GM12878 (cell line): ENCODE results near the gene GRAMD1B. TPM values are rescaled to one million over a fixed set of nuclear protein-coding genes. Genes with fewer than 3 reads are reported as not detected.
"Not testable (repeated sequence)": the region's sequence is repeated elsewhere in the genome, so short reads cannot be mapped to it uniquely, and the experiment has no call there.

Experiments
- ATAC-seq: fragments of 200-7000 bp; cut with Tn5 transposase; 3 replicates; pipeline ENCODE4 v1.9.1; 2020; ENCODE audit warnings: mild to moderate bottlenecking, moderate library complexity
- BruUV-seq: library from RNA; stranded (reverse); fragments of 400-500 nt; replicated peaks from 2 replicates; lab custom pipeline; 2021; lab: Mats Ljungman, UMichigan
- CTCF ChIA-PET: fragments of 300-600 bp; sonication (Branson Sonifier 250); formaldehyde crosslinking; extraction: SDS; loops from one replicate; lab custom pipeline; 2021; ENCODE audit warnings: inconsistent platforms; lab: Yijun Ruan, JAX
- POLR2A ChIA-PET: fragments of 350-600 bp; formaldehyde crosslinking; extraction: SDS; loops from one replicate; lab custom pipeline; 2021; ENCODE audit warnings: inconsistent platforms; lab: Charles Lee
- RAD21 ChIA-PET: fragments of 300-600 bp; sonication (Branson Sonifier 250); formaldehyde crosslinking; loops from one replicate; lab custom pipeline; 2023; ENCODE audit warnings: antibody characterized with exemption; ENCODE audit not compliant: unreplicated experiment; lab: Charles Lee
- SMC1A ChIA-PET: fragments of 300-600 bp; sonication (Branson Sonifier 250); formaldehyde crosslinking; loops from one replicate; lab custom pipeline; 2023; ENCODE audit not compliant: unreplicated experiment, uncharacterized antibody; lab: Charles Lee
- DNase-seq: peaks from one replicate; pipeline ENCODE4 v3.0.0-alpha.2; 2011; ENCODE audit warnings: low read depth, low spot score
- FAIRE-seq: peaks from 3 replicates; lab custom pipeline; 2011; peaks lifted over from hg19 to GRCh38; lab: Jason Lieb, UNC
- H2AFZ ChIP-seq: 2 replicates; pipeline ENCODE4 v1.6.0; 2011; ENCODE audit warnings: low read depth, low read length, control low read depth; ENCODE audit not compliant: control insufficient read depth
- H3K27ac ChIP-seq: 2 replicates; pipeline ENCODE4 v1.5.1; 2011; ENCODE audit warnings: control low read depth; ENCODE audit not compliant: control insufficient read depth, insufficient read depth
- H3K27me3 ChIP-seq, 2 experiments: replicated peaks in 1 of 2; 2 replicates each; pipeline versions ENCODE4 v1.6.0 to v1.6.1; 2011; ENCODE audit warnings: low read length in 1 of 2; ENCODE audit not compliant: control insufficient read depth in 2 of 2, insufficient read depth in 2 of 2
- H3K36me3 ChIP-seq, 2 experiments: 2 replicates each; pipeline ENCODE4 v1.5.1; 2011; ENCODE audit warnings: low read length in 1 of 2; ENCODE audit not compliant: control insufficient read depth in 2 of 2, insufficient read depth in 2 of 2
- H3K4me1 ChIP-seq: 2 replicates; pipeline ENCODE4 v1.6.1; 2011; ENCODE audit warnings: mild to moderate bottlenecking, low read length, moderate library complexity, mixed read lengths; ENCODE audit not compliant: control insufficient read depth, insufficient read depth
- H3K4me2 ChIP-seq: 2 replicates; pipeline ENCODE4 v1.6.0; 2011; ENCODE audit warnings: control low read depth; ENCODE audit not compliant: control insufficient read depth, insufficient read depth
- H3K4me3 ChIP-seq: fragments of 200-600 bp; sonication (generic); 2 replicates; pipeline ENCODE4 v1.5.1; 2016
- H3K79me2 ChIP-seq: 2 replicates; pipeline ENCODE4 v1.6.0; 2011; ENCODE audit warnings: low read length; ENCODE audit not compliant: control insufficient read depth, insufficient read depth
- H3K9ac ChIP-seq: 2 replicates; pipeline ENCODE4 v1.8.0; 2011; ENCODE audit warnings: low read length, control low read depth, mixed read lengths; ENCODE audit not compliant: control insufficient read depth, insufficient read depth
- H3K9me3 ChIP-seq: replicated peaks from 3 replicates; pipeline ENCODE4 v1.5.1; 2011; ENCODE audit warnings: mild to moderate bottlenecking, low read length; ENCODE audit not compliant: control insufficient read depth, insufficient read depth
- H4K20me1 ChIP-seq: 2 replicates; pipeline ENCODE4 v1.6.0; 2011; ENCODE audit not compliant: control insufficient read depth, insufficient read depth
- BHLHE40 ChIP-seq, 2 experiments: fragments of 450-650 bp in 1 of 2; IDR thresholded peaks; 2 replicates each; pipeline ENCODE4 v1.6.1; 2011 to 2017; ENCODE audit warnings: low read depth in 2 of 2, borderline replicate concordance in 1 of 2, improper control_type of control experiment in 1 of 2, low read length in 1 of 2, mild to moderate bottlenecking in 1 of 2
- CREM ChIP-seq: IDR thresholded peaks from 2 replicates; pipeline ENCODE4 v1.6.1; 2014; ENCODE audit warnings: antibody characterized with exemption, low read depth
- ETV6 ChIP-seq, 2 experiments: fragments of 450-650 bp in 1 of 2; IDR thresholded peaks in 1 of 2; conservative IDR thresholded peaks in 1 of 2; 2 replicates each; pipeline ENCODE4 v1.6.1; 2014; ENCODE audit warnings: antibody characterized with exemption in 1 of 2, borderline replicate concordance in 1 of 2, low read depth in 1 of 2, mild to moderate bottlenecking in 1 of 2, moderate library complexity in 1 of 2
- IKZF1 ChIP-seq: fragments of 450-650 bp; conservative IDR thresholded peaks from 2 replicates; pipeline ENCODE4 v1.6.1; 2017; ENCODE audit warnings: antibody characterized with exemption, mild to moderate bottlenecking
- IKZF2 ChIP-seq, 2 experiments: fragments of 450-650 bp; IDR thresholded peaks; 2 replicates each; pipeline ENCODE4 v1.6.1; 2017; ENCODE audit warnings: mild to moderate bottlenecking in 2 of 2, moderate library complexity in 2 of 2
- MTA2 ChIP-seq: fragments of 450-650 bp; IDR thresholded peaks from 2 replicates; pipeline ENCODE4 v1.6.1; 2016; ENCODE audit warnings: low read depth, mild to moderate bottlenecking, moderate library complexity
- NFIC ChIP-seq: IDR thresholded peaks from 2 replicates; pipeline ENCODE4 v1.6.1; 2012; ENCODE audit warnings: low read depth, mild to moderate bottlenecking, inconsistent platforms, low read length, moderate library complexity
- POLR2A ChIP-seq: IDR thresholded peaks from 2 replicates; pipeline ENCODE4 v1.6.1; 2011; ENCODE audit warnings: low read depth, mild to moderate bottlenecking, low read length
- RELB ChIP-seq: fragments of 450-650 bp; IDR thresholded peaks from 2 replicates; pipeline ENCODE4 v1.6.1; 2017; ENCODE audit warnings: low read depth, mild to moderate bottlenecking, moderate library complexity
- RUNX3 ChIP-seq: IDR thresholded peaks from 2 replicates; pipeline ENCODE4 v1.6.1; 2012; ENCODE audit warnings: low read length, inconsistent platforms
- SIN3A ChIP-seq: IDR thresholded peaks from 2 replicates; pipeline ENCODE4 v1.6.1; 2012; ENCODE audit warnings: low read depth, low read length, improper control_type of control experiment
- SPI1 ChIP-seq: IDR thresholded peaks from 2 replicates; pipeline ENCODE4 v1.6.1; 2011; ENCODE audit warnings: low read depth, mild to moderate bottlenecking, low read length, moderate library complexity, borderline replicate concordance; ENCODE audit not compliant: insufficient read depth
- WGBS: methylation state at CpG from one replicate; pipeline ENCODE4 v1.1.6; 2016; ENCODE audit warnings: low lambda C conversion rate; ENCODE audit not compliant: insufficient replicate concordance, insufficient coverage; ENCODE audit errors: missing lambda C conversion rate; 5-methylcytosine and 5-hydroxymethylcytosine counted together
- in situ Hi-C: fragments of 300-500 bp; cut with MboI; formaldehyde crosslinking; loops from 9 replicates; pipeline ENCODE4 v1.14.3; 2018; ENCODE audit warnings: mixed read lengths
- intact Hi-C: fragments of 100-400 bp; cut with micrococcal nuclease; formaldehyde crosslinking; loops from one replicate; pipeline ENCODE4 v1.14.2; 2022; ENCODE audit not compliant: unreplicated experiment
- polyA plus RNA-seq, 11 experiments: library from polyadenylated mRNA; depleted of rRNA in 4 of 11; unstranded in 6 of 11; stranded (reverse) in 5 of 11; fragments of >200 nt; fragmentation: Nextera tagmentation in 4 of 11; fragmentation: Illumina TruSeq in 1 of 11; extraction: Ambion mirVana in 4 of 11; extraction: Trizol in 1 of 11; gene quantifications; 1 replicate in 1 of 11; 2 replicates in 10 of 11; pipeline versions ENCODE4 v1.2.1 to v1.2.3, GENCODE V29; 2011 to 2016; ENCODE audit warnings: inconsistent platforms in 2 of 11, missing spikeins in 2 of 11, low read depth in 1 of 11
- total RNA-seq, 4 experiments: library from RNA; depleted of rRNA in 3 of 4; stranded (reverse); fragments of >200 nt in 3 of 4; fragmentation: Illumina TruSeq in 1 of 4; extraction: Trizol in 1 of 4; gene quantifications; 2 replicates each; pipeline versions ENCODE4 v1.2.1 to v1.2.3, GENCODE V29; 2013 to 2021
- TF ChIP-seq, protein P1 (sequence below): fragments of 450-650 bp; conservative IDR thresholded peaks from 2 replicates; pipeline ENCODE4 v1.6.1; 2017; ENCODE audit warnings: mild to moderate bottlenecking, moderate library complexity
- TF ChIP-seq, protein P2 (sequence below): IDR thresholded peaks from 2 replicates; pipeline ENCODE4 v1.6.1; 2012; ENCODE audit warnings: low read depth, low read length, improper control_type of control experiment
- TF ChIP-seq, protein P3 (sequence below): IDR thresholded peaks from 2 replicates; pipeline ENCODE4 v1.6.1; 2012; ENCODE audit warnings: low read length, inconsistent platforms

The GRAMD1B gene
- total and polyA plus RNA-seq, 10 of the 15 experiments (the other 5 are each of a cell fraction or from before 2014, with no cell fraction given): 1.9 to 49.1 (median 26.9) TPM

DNA sequence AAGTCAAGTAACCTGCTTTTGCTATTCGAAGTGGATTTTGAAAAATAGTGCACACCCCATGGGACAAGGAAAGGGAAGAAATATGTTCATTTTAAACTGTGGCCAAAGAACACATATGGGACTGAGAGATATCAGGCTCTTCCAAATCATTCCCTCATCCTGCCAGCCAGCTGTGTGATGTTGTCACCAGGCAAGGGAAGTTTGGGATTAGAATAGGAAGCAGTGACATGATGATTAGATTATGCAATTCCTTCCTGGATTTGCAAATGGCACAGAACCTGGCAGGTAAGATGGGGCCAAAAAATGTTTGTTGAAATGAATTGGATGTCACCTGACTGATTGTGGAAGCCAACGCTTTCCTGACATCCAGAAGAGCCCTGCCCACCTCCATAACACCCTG lies 229.2 kb downstream of the GRAMD1B start (continued):
- TF ChIP-seq, protein P1, sequence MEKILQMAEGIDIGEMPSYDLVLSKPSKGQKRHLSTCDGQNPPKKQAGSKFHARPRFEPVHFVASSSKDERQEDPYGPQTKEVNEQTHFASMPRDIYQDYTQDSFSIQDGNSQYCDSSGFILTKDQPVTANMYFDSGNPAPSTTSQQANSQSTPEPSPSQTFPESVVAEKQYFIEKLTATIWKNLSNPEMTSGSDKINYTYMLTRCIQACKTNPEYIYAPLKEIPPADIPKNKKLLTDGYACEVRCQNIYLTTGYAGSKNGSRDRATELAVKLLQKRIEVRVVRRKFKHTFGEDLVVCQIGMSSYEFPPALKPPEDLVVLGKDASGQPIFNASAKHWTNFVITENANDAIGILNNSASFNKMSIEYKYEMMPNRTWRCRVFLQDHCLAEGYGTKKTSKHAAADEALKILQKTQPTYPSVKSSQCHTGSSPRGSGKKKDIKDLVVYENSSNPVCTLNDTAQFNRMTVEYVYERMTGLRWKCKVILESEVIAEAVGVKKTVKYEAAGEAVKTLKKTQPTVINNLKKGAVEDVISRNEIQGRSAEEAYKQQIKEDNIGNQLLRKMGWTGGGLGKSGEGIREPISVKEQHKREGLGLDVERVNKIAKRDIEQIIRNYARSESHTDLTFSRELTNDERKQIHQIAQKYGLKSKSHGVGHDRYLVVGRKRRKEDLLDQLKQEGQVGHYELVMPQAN: no peak
- TF ChIP-seq SIN3A (no peak), RELB (no peak), POLR2A (no peak)
- TF ChIP-seq, protein P2, sequence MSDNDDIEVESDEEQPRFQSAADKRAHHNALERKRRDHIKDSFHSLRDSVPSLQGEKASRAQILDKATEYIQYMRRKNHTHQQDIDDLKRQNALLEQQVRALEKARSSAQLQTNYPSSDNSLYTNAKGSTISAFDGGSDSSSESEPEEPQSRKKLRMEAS: no peak

- H3K27ac ChIP-seq, H4K20me1 ChIP-seq, H3K27me3 ChIP-seq, BruUV-seq, H3K9me3 ChIP-seq, H3K9ac ChIP-seq, H3K36me3 ChIP-seq, H3K4me3 ChIP-seq, H3K4me2 ChIP-seq, FAIRE-seq, in situ Hi-C loops, intact Hi-C loops, SMC1A ChIA-PET, H3K79me2 ChIP-seq, CTCF ChIA-PET, H3K4me1 ChIP-seq: not testable (repeated sequence)
- ATAC-seq (peak; percentile 94), DNase-seq (peak; percentile 40)
- RAD21 ChIA-PET: interaction anchor here (1.3 kb wide), 1 partner anchor 44 kb away, joined by 3 read pairs; no protein-coding TSS in a partner anchor
- POLR2A ChIA-PET: interaction anchor here (0.5 kb wide), 1 partner anchor 56 kb away, joined by 7 read pairs; no protein-coding TSS in a partner anchor
- 1% methylated on average over 3 of the region's 3 CpGs for WGBS
- H2AFZ ChIP-seq: peak overlapping the region; percentile 44; the same call in 1 of the 2 replicates
- 0 out of 2 replicates have a peak, but pooled peaks have one; percentile 17 for TF ChIP-seq RELB
- TF ChIP-seq NFIC: 0 out of 2 replicates have a peak, but pooled peaks have one; percentile 31
- peak; percentile 67 for TF ChIP-seq MTA2
- peak in 1 of 2 experiments; percentile 50; a peak in 1 of 4 replicates for TF ChIP-seq BHLHE40 (IDR thresholded peaks at IDR 0.05; ENCODE audit: borderline replicate concordance in 1 of 2, low read depth in 2 of 2, low read length in 1 of 2)
- TF ChIP-seq SPI1: peak; percentile 22; the same call in 1 of the 2 replicates
- TF ChIP-seq ETV6 (conservative IDR thresholded peaks at IDR 0.05 in 1 of 2, IDR thresholded peaks at IDR 0.05 in 1 of 2; ENCODE audit: borderline replicate concordance in 1 of 2, low read depth in 1 of 2): peak in 1 of 2 experiments; percentile 68; a peak in 2 of 4 replicates
- 0 out of 4 replicates have a peak, but pooled peaks of 1 of the 2 experiments have one; percentile 39 for TF ChIP-seq IKZF2 (IDR thresholded peaks at IDR 0.05)
- 0 out of 2 replicates have a peak, but pooled peaks have one; percentile 19 for TF ChIP-seq CREM
- TF ChIP-seq IKZF1: 0 out of 2 replicates have a peak, but pooled peaks have one; percentile 23
- TF ChIP-seq RUNX3: peak; percentile 68
- TF ChIP-seq, protein P3, sequence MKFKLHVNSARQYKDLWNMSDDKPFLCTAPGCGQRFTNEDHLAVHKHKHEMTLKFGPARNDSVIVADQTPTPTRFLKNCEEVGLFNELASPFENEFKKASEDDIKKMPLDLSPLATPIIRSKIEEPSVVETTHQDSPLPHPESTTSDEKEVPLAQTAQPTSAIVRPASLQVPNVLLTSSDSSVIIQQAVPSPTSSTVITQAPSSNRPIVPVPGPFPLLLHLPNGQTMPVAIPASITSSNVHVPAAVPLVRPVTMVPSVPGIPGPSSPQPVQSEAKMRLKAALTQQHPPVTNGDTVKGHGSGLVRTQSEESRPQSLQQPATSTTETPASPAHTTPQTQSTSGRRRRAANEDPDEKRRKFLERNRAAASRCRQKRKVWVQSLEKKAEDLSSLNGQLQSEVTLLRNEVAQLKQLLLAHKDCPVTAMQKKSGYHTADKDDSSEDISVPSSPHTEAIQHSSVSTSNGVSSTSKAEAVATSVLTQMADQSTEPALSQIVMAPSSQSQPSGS: peak; percentile 42; the same call in 1 of the 2 replicates
Observed at GRCh38 chr11:123659965-123660364, 229.9 kb downstream of the GRAMD1B start.
